Karpas-422 (cell line): ENCODE results near the gene POR. TPM values are rescaled to one million over a fixed set of nuclear protein-coding genes. Genes with fewer than 3 reads are reported as not detected.

Source experiments
- DNase-seq: peaks from one replicate; pipeline ENCODE4 v3.0.0-alpha.2; 2015
- H2AFZ ChIP-seq: fragments of 200-600 bp; sonication (generic); 2 replicates; pipeline ENCODE4 v1.6.1; 2014; ENCODE audit warnings: antibody characterized with exemption, low read length, mixed read lengths
- H3K27ac ChIP-seq: fragments of 200-600 bp; sonication (generic); 2 replicates; pipeline ENCODE4 v1.5.1; 2014; ENCODE audit warnings: mild to moderate bottlenecking, low read length, moderate library complexity
- H3K27me3 ChIP-seq: fragments of 200-600 bp; sonication (generic); 2 replicates; pipeline ENCODE4 v1.6.1; 2014; ENCODE audit warnings: low read length, mixed read lengths
- H3K36me3 ChIP-seq: fragments of 200-600 bp; sonication (generic); 2 replicates; pipeline ENCODE4 v1.6.1; 2014; ENCODE audit warnings: low read length, mixed read lengths; ENCODE audit not compliant: insufficient read depth
- H3K4me1 ChIP-seq: fragments of 200-600 bp; sonication (generic); 2 replicates; pipeline ENCODE4 v1.6.1; 2014; ENCODE audit warnings: mild to moderate bottlenecking, low read length, mixed read lengths
- H3K4me2 ChIP-seq: fragments of 200-600 bp; sonication (generic); 2 replicates; pipeline ENCODE4 v1.6.1; 2014; ENCODE audit warnings: low read length, low read depth, mild to moderate bottlenecking; ENCODE audit not compliant: poor library complexity, severe bottlenecking
- H3K4me3 ChIP-seq: fragments of 200-600 bp; sonication (generic); 2 replicates; pipeline ENCODE4 v1.5.1; 2014; ENCODE audit warnings: mild to moderate bottlenecking, antibody characterized with exemption, low read length, mixed read lengths
- H3K79me2 ChIP-seq: fragments of 200-600 bp; sonication (generic); 2 replicates; pipeline ENCODE4 v1.6.1; 2014; ENCODE audit warnings: mild to moderate bottlenecking, low read length, mixed read lengths
- H3K9ac ChIP-seq: fragments of 200-600 bp; sonication (generic); 2 replicates; pipeline ENCODE4 v1.6.0; 2014; ENCODE audit warnings: low read length
- H3K9me2 ChIP-seq: fragments of 200-600 bp; sonication (generic), shearing (Covaris generic); replicated peaks from 2 replicates; pipeline ENCODE4 v1.6.0; 2014; ENCODE audit warnings: mild to moderate bottlenecking, low read length, moderate library complexity; ENCODE audit not compliant: insufficient read depth
- H3K9me3 ChIP-seq: fragments of 300-700, 200-600 bp; sonication (generic); 2 replicates; pipeline ENCODE4 v1.6.1; 2014; ENCODE audit warnings: low read length, mixed read lengths
- H4K20me1 ChIP-seq: fragments of 200-600 bp; sonication (generic); 2 replicates; pipeline ENCODE4 v1.6.1; 2014; ENCODE audit warnings: mild to moderate bottlenecking, antibody characterized with exemption, low read length, low read depth; ENCODE audit not compliant: insufficient read depth
- total RNA-seq: library from RNA; depleted of rRNA; stranded (reverse); fragments of >200 nt; shearing (Covaris generic); gene quantifications from 2 replicates; pipeline ENCODE4 v1.2.3, GENCODE V29; 2014; ENCODE audit warnings: low replicate concordance

POR gene
- total RNA-seq, 1 experiment from 2014 or later = 19.8 TPM

- no peak overlapping the region for H3K27ac ChIP-seq
- no peaks in the 10 kb centered on the region for H3K36me3 ChIP-seq
- no peak overlapping the region for H3K9ac ChIP-seq
- H3K27me3 ChIP-seq = no peaks in the 10 kb centered on the region
- H3K9me2 ChIP-seq = no peaks in the 10 kb centered on the region
- H3K4me3 ChIP-seq = no peak overlapping the region
- H3K9me3 ChIP-seq = no peaks in the 10 kb centered on the region
- H2AFZ ChIP-seq = no peak overlapping the region
- H3K79me2 ChIP-seq = 0 out of 2 replicates have a peak, but pooled peaks cover 2% of the 10 kb centered on the region
- DNase-seq = no peak
- H3K4me1 ChIP-seq = no peaks in the 10 kb centered on the region
- no peaks in the 10 kb centered on the region for H4K20me1 ChIP-seq
- H3K4me2 ChIP-seq = no peak overlapping the region
Observed at GRCh38 chr7:75945297-75946168, 30.6 kb downstream of the POR start.

GRCh38 chr7:75946207-75946855, 31.4 kb downstream of the POR start:
- Histone ChIP-seq H3K27ac (no peak overlapping the region), H3K9me3 (no peaks in the 10 kb centered on the region), H3K4me1 (no peaks in the 10 kb centered on the region), H3K4me3 (no peak overlapping the region), H3K36me3 (no peaks in the 10 kb centered on the region), H4K20me1 (no peaks in the 10 kb centered on the region), H3K9ac (no peak overlapping the region), H3K27me3 (no peaks in the 10 kb centered on the region), H3K79me2 (0 out of 2 replicates have a peak, but pooled peaks cover 2% of the 10 kb centered on the region), H3K4me2 (no peak overlapping the region), H2AFZ (no peak overlapping the region), H3K9me2 (no peaks in the 10 kb centered on the region)
- DNase-seq = no peak

GRCh38 chr7:75948179-75948578, 33.2 kb downstream of the POR start:
- no peaks in the 10 kb centered on the region for H3K9me3 ChIP-seq
- H3K27me3 ChIP-seq = no peaks in the 10 kb centered on the region
- no peak overlapping the region for H3K4me3 ChIP-seq
- H3K79me2 ChIP-seq = 0 out of 2 replicates have a peak, but pooled peaks cover 2% of the 10 kb centered on the region
- no peak overlapping the region for H3K4me2 ChIP-seq
- no peaks in the 10 kb centered on the region for H3K36me3 ChIP-seq
- H3K9ac ChIP-seq = no peak overlapping the region
- H4K20me1 ChIP-seq = no peaks in the 10 kb centered on the region
- no peak overlapping the region for H2AFZ ChIP-seq
- H3K27ac ChIP-seq = no peak overlapping the region
- H3K4me1 ChIP-seq = no peaks in the 10 kb centered on the region
- H3K9me2 ChIP-seq = no peaks in the 10 kb centered on the region
- no peak for DNase-seq

- DNase-seq = no peak
- Histone ChIP-seq H3K27ac (no peak overlapping the region), H3K36me3 (no peaks in the 10 kb centered on the region), H3K9me2 (no peaks in the 10 kb centered on the region), H3K4me3 (no peak overlapping the region), H2AFZ (no peak overlapping the region), H3K4me2 (no peak overlapping the region), H4K20me1 (no peaks in the 10 kb centered on the region), H3K79me2 (no peaks in the 10 kb centered on the region), H3K27me3 (no peaks in the 10 kb centered on the region), H3K4me1 (no peaks in the 10 kb centered on the region), H3K9me3 (no peaks in the 10 kb centered on the region), H3K9ac (no peak overlapping the region)
Observed at GRCh38 chr7:75950111-75950681, 35.2 kb downstream of the POR start.

GRCh38 chr7:75951506-75951905, 36.6 kb downstream of the POR start:
- no peak overlapping the region for H3K9ac ChIP-seq
- no peaks in the 10 kb centered on the region for H3K4me1 ChIP-seq
- no peaks in the 10 kb centered on the region for H3K9me3 ChIP-seq
- no peaks in the 10 kb centered on the region for H3K27me3 ChIP-seq
- DNase-seq = no peak
- H2AFZ ChIP-seq = no peak overlapping the region
- no peaks in the 10 kb centered on the region for H4K20me1 ChIP-seq
- H3K4me3 ChIP-seq = no peak overlapping the region
- no peak overlapping the region for H3K27ac ChIP-seq
- H3K4me2 ChIP-seq = no peak overlapping the region
- no peaks in the 10 kb centered on the region for H3K79me2 ChIP-seq
- H3K36me3 ChIP-seq = no peaks in the 10 kb centered on the region
- no peaks in the 10 kb centered on the region for H3K9me2 ChIP-seq

- Histone ChIP-seq H3K4me2 (no peak overlapping the region), H3K27ac (no peak overlapping the region), H3K9me2 (no peaks in the 10 kb centered on the region), H3K4me1 (no peaks in the 10 kb centered on the region), H3K4me3 (no peak overlapping the region), H3K36me3 (no peaks in the 10 kb centered on the region), H4K20me1 (no peaks in the 10 kb centered on the region), H3K9ac (no peak overlapping the region), H3K27me3 (no peaks in the 10 kb centered on the region), H3K9me3 (no peaks in the 10 kb centered on the region), H3K79me2 (no peaks in the 10 kb centered on the region), H2AFZ (no peak overlapping the region)
- no peak for DNase-seq
Observed at GRCh38 chr7:75953431-75953830, 38.5 kb downstream of the POR start.

GRCh38 chr7:75953931-75954330, 39.0 kb downstream of the POR start:
- Histone ChIP-seq H3K36me3 (no peaks in the 10 kb centered on the region), H3K4me1 (no peaks in the 10 kb centered on the region), H2AFZ (no peak overlapping the region), H3K79me2 (no peaks in the 10 kb centered on the region), H4K20me1 (no peaks in the 10 kb centered on the region), H3K4me2 (no peak overlapping the region), H3K9ac (no peak overlapping the region), H3K4me3 (no peak overlapping the region), H3K9me3 (no peaks in the 10 kb centered on the region), H3K27ac (no peak overlapping the region), H3K27me3 (no peaks in the 10 kb centered on the region), H3K9me2 (no peaks in the 10 kb centered on the region)
- DNase-seq = no peak

- DNase-seq = no peak
- H3K9me3 ChIP-seq = no peaks in the 10 kb centered on the region
- no peak overlapping the region for H3K4me3 ChIP-seq
- H3K4me2 ChIP-seq = no peak overlapping the region
- H3K9ac ChIP-seq = no peak overlapping the region
- H3K9me2 ChIP-seq = no peaks in the 10 kb centered on the region
- H2AFZ ChIP-seq = no peak overlapping the region
- no peaks in the 10 kb centered on the region for H3K36me3 ChIP-seq
- no peak overlapping the region for H3K27ac ChIP-seq
- no peaks in the 10 kb centered on the region for H3K4me1 ChIP-seq
- H3K79me2 ChIP-seq = no peaks in the 10 kb centered on the region
- no peaks in the 10 kb centered on the region for H3K27me3 ChIP-seq
- no peaks in the 10 kb centered on the region for H4K20me1 ChIP-seq
Observed at GRCh38 chr7:75955331-75955955, 40.5 kb downstream of the POR start.
